Stimulated activated naive CD4-positive, alpha-beta T cell treated with Interleukin-2 at 50 U/mL for 16 hours (primary cell): ENCODE data around the gene ABR.
A peak's percentile ranks its signal among the peaks of the same experiment; 100 is the strongest.
"Not testable (repeated sequence)": the region's sequence is repeated elsewhere in the genome, so short reads cannot be mapped to it uniquely, and the experiment has no call there.

Source experiments
- DNase-seq: peaks from one replicate; lab custom pipeline; 2025; lab: John Stamatoyannopoulos, UW

Gene ABR

DNA sequence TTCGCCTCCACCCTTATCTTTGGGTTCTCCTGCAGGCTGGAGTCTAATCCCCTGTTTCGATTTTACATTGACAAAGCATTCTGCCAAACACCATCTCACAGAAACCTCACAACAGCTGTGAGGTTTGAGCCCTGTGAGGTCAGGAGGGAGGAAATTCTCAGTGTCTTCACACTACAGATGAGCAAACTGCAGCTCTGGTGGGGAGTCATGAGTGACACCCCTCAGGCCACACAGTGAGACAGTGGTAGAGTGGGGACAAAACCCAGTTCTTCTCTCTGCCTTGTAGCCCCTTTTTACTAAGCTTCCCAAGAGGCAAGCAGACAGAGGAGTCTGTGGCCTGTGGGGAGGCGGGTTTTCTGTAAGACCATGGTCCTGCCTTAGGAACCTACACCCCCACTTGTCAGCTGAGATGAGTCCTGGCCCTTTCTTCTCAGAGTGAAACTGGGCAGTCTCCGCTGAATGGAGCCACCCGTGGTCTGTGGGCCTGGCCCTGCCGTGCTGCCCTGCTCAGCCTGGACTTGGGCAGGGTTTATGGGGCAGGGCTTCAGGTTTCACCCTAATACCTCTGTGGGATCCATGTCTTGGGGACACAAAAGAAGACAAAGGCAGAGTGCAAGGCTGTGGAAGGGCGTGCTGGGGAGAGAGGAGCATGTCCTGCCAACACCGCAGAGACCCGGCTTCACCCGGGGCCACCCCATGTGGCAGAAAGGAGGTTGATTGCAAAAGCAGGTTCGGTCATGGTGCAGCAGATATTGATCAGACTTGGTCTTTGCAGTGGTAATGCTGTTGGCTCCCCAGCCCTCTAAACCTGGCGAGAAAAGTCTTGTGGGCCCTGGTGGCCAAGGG is 59.0 kb downstream of the ABR start:
- DNase-seq = no peak

DNA sequence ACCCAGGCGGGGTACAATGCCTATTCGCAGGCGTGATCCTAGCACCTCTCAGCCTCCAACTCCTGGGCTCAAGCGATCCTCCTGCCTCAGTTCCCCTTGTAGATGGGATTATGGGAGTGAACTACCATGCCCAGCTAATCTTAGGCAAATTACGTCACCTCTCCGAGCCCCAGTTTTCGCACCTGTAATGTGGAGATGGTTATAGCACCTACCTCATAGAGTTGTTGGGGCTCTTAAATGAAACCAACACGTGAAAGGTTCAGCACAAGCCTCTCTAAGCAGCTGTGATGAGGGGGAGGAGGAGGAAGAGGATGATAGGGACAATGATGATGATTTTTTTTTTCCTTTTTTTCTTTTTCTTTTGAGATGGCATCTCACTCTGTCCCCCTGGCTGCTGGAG is 59.9 kb downstream of the ABR start:
- DNase-seq = no peak

DNA sequence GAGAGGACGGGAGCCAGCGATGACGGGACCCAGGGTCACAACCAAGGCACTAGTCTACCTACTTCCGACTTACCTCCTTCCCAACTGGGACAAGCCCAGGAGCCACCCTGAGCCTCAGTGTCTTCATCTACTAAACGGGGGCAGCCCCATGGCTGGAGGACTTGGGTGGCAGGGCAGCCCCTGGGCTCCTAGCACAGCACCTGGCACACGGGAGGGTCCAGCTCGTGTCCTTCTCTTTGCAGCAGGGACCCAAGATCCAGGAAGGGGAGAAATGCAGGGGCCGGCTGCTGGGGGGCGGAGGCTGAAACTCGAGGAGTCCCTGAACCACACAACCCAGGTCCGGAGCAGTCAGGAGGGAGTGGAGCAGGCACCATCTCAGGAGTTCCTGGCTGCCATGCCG is 63.2 kb downstream of the ABR start:
- DNase-seq = no peak

DNA sequence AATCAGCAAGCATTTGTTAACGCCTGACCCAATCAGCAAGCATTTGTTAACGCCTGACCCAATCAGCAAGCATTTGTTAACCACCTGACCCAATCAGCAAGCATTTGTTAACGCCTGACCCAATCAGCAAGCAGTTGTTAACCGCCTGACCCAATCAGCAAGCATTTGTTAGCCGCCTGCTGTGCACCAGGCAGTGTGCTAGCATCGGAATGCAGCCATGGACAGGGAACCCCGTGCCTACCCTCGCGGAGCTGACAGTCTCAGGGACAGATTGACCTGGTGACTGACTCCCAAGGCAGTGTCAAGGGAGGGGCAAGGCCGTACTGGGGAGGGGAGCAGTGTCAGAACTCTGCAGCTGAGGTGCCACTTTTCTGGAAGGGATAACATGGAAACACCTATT is 66.9 kb downstream of the ABR start:
- DNase-seq = no peak

DNA sequence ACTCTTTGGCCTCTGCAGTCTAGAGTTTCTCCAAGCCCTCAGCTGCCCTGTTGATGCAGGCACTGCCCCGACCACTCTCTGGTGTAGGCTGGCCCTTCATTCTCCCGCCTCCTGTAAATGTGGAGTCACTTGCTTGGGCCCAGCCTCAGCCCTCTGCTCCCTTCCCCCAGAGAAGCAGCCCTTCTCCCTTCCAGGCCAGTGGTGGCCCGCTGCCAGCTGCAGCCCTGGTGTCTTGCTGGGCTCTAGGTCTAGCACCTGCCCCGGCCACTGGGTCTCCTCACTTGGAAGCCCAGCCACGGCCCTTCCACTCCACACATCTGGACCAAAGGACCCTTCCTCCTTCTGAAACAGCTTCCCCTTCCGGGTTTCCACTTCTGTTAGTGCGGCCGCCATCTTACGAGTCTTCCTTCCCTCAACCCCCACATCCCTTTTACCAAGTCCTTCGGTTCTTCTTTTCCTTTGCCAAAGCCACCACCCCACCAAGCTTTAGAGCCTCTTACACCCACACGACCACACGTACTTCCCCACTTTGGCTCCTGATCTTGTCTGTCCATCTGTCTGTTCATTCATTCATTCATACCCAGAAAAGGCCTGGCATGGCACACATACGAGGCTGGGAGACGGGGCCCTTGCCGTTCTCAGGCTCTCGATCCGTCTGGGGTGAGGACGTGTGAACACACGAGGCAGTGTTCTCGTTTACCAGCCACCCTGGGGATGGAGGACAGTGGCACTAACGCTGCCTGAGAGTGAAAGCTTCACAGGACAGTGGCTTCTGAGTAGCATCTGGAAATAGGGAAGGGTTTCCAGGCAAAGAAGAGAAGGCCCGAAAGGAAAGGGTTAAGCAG is 68.0 kb downstream of the ABR start:
- no peak for DNase-seq

- no peak for DNase-seq
Measured at GRCh38 chr17:1110862-1111598, 68.8 kb downstream of the ABR start.

DNA sequence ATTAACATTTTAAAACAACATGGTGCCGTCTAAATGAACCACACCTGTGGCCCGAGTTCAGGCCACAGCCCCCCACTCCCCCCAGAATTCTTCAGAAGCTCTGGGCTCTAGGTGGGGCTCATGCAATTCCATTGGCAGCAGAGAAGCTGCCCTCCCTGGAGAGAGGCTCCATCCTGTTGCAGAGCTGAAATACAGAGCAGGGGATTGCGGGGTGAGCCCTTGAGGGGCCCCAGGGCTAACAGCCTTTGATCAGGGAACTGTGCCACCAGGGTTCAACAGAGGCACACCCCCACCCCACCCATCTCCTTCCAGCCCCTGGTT is 69.3 kb downstream of the ABR start:
- DNase-seq = no peak

DNA sequence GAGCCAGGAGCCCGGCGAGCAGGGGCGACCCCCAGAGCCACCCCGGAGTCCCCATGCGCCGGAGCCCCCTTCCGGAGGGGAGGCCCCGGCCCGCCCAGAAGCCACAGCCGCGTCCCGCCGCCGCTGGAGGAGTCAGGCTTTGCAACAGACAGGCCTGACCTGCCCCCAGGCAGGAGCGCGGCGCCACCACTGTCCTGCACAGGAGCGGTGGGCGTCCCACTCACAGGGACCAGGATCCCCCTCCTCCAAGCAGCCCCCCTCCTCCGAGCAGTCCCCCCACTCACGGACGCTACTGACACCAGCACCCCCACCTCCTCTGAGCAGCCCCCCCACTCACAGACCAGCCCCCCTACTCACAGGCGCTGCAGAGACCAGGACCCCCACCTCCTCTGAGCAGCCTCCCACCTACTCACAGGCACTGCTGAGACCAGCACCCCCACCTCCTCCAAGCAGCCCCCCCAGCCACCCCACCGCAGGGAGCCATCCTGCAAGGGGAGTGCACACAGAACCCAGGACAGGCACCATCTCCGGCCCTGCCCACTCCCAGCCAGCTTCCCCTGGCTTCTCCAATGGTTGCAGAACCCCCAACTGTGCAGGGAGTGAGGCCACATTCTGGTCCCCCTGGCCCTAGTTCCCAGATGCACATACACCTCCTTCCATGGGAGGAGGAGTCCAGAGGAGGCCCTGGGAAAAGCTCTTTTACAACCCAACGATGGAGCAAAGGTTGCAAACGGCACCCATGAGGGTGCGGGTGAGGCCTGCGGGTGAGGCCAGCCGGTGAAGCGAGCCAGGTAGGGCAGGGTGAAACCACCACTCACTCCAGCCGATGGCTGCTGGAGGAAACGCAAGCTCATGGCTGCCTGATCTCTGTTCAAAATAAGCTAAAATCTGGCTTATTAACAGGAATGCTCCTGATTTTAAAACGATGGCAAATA is 69.9 kb downstream of the ABR start:
- peak; percentile 53 for DNase-seq

DNA sequence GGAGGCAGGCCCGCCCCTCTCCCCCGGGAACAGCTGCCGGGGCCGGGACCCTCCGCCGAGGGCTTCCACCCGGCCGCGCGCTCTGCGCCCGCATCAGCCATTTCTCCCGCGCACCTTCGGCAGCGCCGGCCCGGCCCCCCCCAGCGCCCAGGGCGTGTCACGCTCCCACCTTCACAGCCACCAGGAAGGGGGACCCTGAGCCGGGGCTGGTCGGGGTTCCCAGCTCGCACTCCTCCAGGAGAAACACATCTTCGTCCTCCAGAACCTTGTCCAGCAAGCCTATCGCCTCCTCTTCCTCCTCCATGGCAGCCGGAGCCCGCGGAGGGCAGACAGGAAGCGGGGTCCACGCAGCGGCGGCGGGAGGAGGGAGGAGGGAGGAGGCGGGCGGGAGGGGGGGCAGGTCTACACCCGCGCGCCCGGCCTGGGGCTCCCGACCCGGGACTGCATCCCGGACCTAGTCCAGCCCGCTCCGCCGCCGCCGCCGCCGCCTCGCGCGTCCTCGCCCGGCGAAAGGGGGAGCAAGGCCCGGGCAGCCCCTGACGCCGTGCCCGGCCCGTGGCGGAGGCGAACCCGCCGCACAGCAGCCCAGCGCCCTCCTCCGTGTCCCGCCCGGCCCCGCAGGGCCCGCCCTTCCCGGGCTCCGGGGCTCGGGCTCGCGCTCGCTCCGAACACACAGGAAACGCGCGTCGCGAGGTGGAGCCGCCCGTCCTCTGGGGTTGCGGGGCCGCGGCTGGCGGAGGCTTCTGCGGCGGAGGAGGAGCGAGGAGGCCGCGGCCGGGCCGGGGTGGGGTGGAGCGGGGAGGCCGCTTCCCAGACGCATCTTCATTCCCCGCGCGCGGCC is 70.8 kb downstream of the ABR start:
- peak; percentile 58 for DNase-seq

- DNase-seq = no peak
Measured at GRCh38 chr17:1108478-1108764, 71.4 kb downstream of the ABR start.

DNA sequence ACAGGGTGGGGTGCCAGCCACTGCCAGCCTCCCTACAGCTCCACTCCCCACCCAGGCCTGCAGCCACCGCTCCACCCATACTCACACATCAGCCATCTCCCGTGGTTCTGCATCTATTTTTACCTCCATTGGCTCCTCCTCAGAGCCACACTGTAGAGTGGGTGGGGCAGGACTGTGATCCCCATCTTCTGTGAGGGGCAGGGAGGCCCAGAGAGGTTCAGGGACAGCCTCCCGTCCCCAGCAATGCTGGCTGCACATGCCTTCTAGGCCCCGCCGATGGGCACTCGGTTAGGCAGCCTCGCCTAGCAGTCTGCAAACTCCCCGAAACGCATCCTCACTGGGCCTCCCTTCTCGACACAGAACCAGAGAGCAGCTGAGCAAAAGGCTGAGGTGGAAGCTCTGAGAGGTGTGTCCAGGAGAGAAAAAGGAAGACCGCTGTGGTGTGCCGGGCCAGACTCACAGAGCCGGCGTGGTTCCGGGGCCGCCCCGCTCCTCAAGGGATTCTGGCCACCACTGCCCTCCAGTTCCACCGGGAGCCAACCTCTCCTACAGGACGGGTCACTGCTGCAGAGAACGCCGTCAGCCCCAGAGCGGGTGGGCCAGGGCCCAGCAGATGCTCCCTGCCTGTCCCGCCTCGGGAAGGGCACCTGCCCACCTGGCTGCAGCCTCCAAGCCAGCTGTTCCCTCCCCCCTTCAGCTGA is 71.9 kb downstream of the ABR start:
- DNase-seq = no peak

- no peak for DNase-seq
Measured at GRCh38 chr17:1107083-1107776, 72.6 kb downstream of the ABR start.

DNA sequence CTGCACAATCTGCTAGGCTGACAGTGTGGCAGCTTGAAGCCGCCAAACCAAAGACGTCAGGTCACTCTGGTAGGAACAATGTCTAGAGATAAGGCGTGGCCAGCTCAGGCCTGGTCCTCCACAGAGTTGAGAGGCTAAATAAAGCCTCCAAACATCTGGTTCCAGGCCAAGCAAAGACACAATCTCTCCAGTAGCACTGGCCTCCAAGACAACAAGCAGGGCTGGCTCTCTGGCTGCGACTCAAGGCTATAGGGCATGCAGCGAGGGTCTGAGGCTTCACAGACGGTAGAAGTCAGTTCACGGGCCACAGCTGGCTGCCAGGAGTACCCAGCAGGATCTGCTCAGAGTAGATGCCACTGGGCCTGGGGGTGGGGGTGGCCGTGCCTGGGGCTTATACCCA is 75.6 kb downstream of the ABR start:
- no peak for DNase-seq

- DNase-seq = no peak
Measured at GRCh38 chr17:1100382-1100781, 79.4 kb downstream of the ABR start.

DNA sequence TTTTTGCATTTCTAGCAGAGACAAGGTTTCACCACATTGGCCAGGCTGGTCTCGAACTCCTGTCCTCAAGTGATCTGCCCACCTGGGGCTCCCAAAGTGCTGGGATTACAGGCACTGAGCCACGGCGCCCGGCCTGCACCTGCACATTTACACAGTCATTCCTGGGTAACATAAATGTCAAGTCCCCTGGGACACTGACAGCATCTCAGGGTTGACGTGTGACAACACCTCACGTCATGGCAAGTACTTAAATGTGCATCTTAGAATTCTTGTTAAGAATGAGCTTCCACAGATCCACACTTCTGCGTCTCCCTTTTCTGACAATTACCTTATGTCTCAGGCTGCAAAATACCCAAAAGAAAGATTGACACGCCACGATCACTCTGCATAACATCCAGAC is 80.5 kb downstream of the ABR start:
- no peak for DNase-seq

DNA sequence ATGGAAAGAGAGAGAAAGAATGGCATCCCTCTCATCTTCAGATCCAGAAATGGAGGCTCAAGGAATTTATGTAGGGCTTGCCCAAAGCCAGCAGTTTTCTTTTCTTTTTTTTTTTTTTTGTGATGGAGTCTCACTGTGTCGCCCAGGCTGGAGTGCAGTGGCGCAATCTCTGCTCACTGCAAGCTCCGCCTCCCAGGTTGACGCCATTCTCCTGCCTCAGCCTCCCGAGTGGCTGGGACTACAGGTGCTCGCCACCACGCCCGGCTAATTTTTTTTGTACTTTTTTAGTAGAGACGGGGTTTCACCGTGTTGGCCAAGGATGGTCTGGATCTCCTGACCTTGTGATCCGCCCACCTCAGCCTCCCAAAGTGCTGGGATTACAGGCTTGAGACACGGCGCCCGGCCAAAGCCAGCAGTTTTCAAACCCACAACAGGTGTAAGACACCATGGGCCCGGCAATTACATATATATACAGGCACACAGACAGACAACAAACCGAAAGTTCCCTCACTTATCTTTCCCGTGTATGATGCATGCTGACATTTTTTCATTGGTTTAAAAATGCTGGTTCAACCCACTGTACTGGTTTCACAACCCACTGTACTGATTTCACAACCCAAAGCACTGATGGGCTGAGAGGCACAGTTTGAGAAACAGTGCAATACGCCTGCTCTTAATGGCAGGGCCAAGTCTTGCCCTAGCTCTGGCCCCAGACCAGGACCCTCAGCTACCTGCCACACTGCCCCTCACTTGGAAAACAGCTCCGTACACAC is 81.6 kb downstream of the ABR start:
- not testable (repeated sequence) for DNase-seq

DNA sequence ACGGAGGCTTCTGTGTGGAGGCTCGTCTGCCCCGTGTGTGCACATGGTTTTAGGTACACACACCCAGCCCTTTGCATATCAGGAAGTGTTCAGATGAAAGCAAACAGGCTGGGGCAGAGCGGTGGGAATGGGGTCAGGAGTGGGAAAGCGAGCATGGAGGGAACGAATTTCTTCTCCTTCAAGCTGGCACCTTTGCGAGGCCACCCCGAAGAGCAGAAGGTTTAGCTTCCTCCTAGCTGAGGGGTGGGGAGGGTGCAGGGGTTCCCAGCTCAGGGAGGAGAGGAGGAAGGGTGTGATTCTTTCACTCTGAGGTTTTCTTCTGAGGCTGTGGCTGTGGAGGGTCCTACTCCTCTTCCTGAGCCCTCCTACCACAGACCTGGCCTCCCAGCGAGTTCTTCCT is 83.6 kb downstream of the ABR start:
- DNase-seq = no peak

DNA sequence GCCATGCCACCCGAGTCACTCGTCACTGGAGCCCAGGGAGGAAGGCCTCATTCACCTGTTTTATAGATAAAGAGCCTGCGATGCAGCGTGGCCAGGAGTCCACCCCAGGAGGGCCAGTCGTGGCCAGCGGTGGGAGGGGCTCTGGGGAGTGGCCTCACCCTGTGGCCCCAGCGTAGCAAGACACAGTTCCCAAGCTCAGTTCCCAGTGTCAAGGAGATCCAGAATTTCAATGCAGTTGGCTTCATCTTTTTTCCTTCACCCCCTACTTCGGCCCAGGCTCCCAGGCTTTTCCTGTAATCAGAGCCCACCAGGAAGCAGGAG is 84.0 kb downstream of the ABR start:
- DNase-seq = no peak
